ENCODE measurements around the gene NUP62. TPM values are rescaled to one million over a fixed set of nuclear protein-coding genes. Genes with fewer than 3 reads are reported as not detected.

NUP62 gene
- total RNA-seq, result 27.8 and 28.0 TPM in 2 replicates

GRCh38 chr19:49929121-49929610 is at the start of gene NUP62, which contains the start of gene ATF5:
TSS of gene NUP62 (minus strand) at chr19:49929504. CDS start at chr19:49909807, 19,697 bp downstream.
TSS of gene ATF5 (plus strand) at chr19:49929205. CDS start at chr19:49930851, 1,646 bp downstream.

GRCh38 chr19:49960980-49961379 is 31.7 kb upstream of the NUP62 start, which contains the start of gene SIGLEC11:
TSS of gene SIGLEC11 (minus strand) at chr19:49961172. CDS start at chr19:49961081, 91 bp downstream.

GRCh38 chr19:49896863-49897621 is 32.3 kb downstream of the NUP62 start, which contains the start of gene IL4I1:
TSS of gene IL4I1 (minus strand) at chr19:49896887. CDS start at chr19:49896160, 727 bp downstream.

GRCh38 chr19:49877020-49877878 is 52.1 kb downstream of the NUP62 start, which contains the start of the genes AKT1S1 and TBC1D17:
TSS of gene AKT1S1 (minus strand) at chr19:49877355. CDS start at chr19:49873295, 4,060 bp downstream.
TSS of gene TBC1D17 (plus strand) at chr19:49877702. CDS start at chr19:49877724, 22 bp downstream.

GRCh38 chr19:49866933-49867782 is 62.1 kb downstream of the NUP62 start, which contains the start of gene PNKP:
TSS of gene PNKP (minus strand) at chr19:49867576. CDS start at chr19:49867204, 372 bp downstream.

Other genes starting within 250 kb of the NUP62 start
- gene ADM5, start 239.9 kb downstream of the NUP62 start, total RNA-seq, result 0.32 and 0.39 TPM in 2 replicates
- gene CPT1C, start 238.4 kb downstream of the NUP62 start, total RNA-seq, result 16.8 and 21.6 TPM in 2 replicates
- 0.13 and 0.32 TPM in 2 replicates for gene TSKS, start 166.2 kb downstream of the NUP62 start, total RNA-seq
- 91.9 and 94.0 TPM in 2 replicates for gene AP2A1, start 162.5 kb downstream of the NUP62 start, total RNA-seq
- gene FUZ, start 116.2 kb downstream of the NUP62 start, total RNA-seq, result 11.8 and 15.2 TPM in 2 replicates
- gene MED25, start 111.2 kb downstream of the NUP62 start, total RNA-seq, result 18.8 and 21.6 TPM in 2 replicates
- 37.2 and 42.2 TPM in 2 replicates for gene PTOV1, start 78.3 kb downstream of the NUP62 start, total RNA-seq
- gene PNKP, start 61.9 kb downstream of the NUP62 start, total RNA-seq, result 28.5 and 32.5 TPM in 2 replicates
- gene AKT1S1, start 52.1 kb downstream of the NUP62 start, total RNA-seq, result 10.9 and 14.0 TPM in 2 replicates
- 10.6 and 14.2 TPM in 2 replicates for gene TBC1D17, start 51.8 kb downstream of the NUP62 start, total RNA-seq
- gene IL4I1, start 32.6 kb downstream of the NUP62 start, total RNA-seq, result 0.65 and 1.6 TPM in 2 replicates
- gene ATF5, start 299 bp downstream of the NUP62 start, total RNA-seq, result 9.1 and 11.5 TPM in 2 replicates
- gene SIGLEC11, start 31.7 kb upstream of the NUP62 start, total RNA-seq, result not detected in 2 replicates
- gene VRK3, start 95.9 kb upstream of the NUP62 start, total RNA-seq, result 23.8 and 23.9 TPM in 2 replicates
- 8.6 and 9.0 TPM in 2 replicates for gene ZNF473, start 96.5 kb upstream of the NUP62 start, total RNA-seq
- gene IZUMO2, start 233.8 kb upstream of the NUP62 start, total RNA-seq, result not detected in 2 replicates